NB4 (cell line): ENCODE measurements around the gene REXO1.

Experiments
- CTCF ChIP-seq: IDR thresholded peaks from one replicate; pipeline ENCODE4 v1.5.1; 2012; ENCODE audit warnings: low read depth, low read length
- MYC ChIP-seq: IDR thresholded peaks from 2 replicates; pipeline ENCODE4 v1.6.1; 2011; ENCODE audit warnings: low read depth, low read length
- POLR2A ChIP-seq: IDR thresholded peaks from 2 replicates; pipeline ENCODE4 v1.6.1; 2011; ENCODE audit warnings: mild to moderate bottlenecking; ENCODE audit not compliant: insufficient read length; ENCODE audit errors: extremely low read depth

- TF ChIP-seq CTCF: no peak
- TF ChIP-seq POLR2A: no peak
- no peak for TF ChIP-seq MYC
Observed at GRCh38 chr19:1829958-1830357, 18.3 kb downstream of the REXO1 start.
